ENCODE measurements around the gene CDH23. TPM values are rescaled to one million over a fixed set of nuclear protein-coding genes. Genes with fewer than 3 reads are reported as not detected.

Gene CDH23
- total RNA-seq, 8 experiments from 2014 or later = 1.6 to 81.3 (median 3.3) TPM

DNA sequence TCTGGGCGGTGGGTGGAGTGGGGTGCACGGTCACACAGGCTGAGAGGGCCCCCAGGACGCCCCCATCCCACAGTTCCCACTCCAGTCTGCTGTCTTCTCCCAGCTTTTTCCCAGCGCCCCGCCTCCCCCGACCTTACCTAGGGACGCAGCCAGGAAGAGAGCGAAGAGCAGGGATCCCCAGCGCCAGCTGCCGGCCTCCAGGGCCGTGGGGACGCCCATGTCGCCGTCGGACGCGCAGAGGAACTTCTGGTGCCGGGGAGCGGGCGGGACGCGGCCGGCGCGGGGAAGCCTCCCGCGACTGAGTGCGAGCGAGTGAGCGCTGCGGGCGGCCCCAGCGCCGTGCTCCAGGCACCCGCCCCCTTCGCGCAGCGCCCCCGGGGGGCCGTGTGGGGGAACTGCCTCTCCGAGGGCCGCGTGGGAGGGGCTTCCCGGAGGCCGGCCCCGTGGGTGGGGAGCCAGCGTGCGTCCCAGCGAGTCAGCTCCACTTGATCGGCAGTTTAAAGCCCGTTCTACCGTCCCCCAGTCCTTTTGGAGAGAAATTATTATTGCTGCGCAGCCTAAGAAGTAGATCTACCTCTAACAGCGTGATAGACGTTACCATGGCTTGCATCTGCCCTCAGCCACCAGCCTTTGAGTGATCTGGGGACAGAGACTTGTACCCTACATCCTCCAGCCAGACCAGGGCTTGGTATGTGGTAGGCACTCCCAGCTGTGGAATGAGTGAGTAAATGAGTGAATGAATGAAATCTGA lies 376.7 kb downstream of the CDH23 start, which contains the start of gene VSIR:
Gene VSIR (minus strand): TSS at position 300 of the 751 bp plus-strand sequence. CDS start 81 bp downstream, at position 219.
- in situ Hi-C loops (cut with MboI; ENCODE audit: low pct_unique_long_range_greater_than_20kb in 2 of 9, low sequenced_read_pairs in 9 of 9, unreplicated experiment in 9 of 9) = no loop called here
- H3K4me3 ChIP-seq = peak within 1 kb of the TSS; percentile 5 to 28 (median 26)
- 0 to 20% (median 8%) methylated on average over 1 to 4 of the region's 55 CpGs; no CpG with 5 or more reads in 6 of the 10 experiments for WGBS, 10 experiments
- no peak within 1 kb of the TSS for H3K27ac ChIP-seq
- peaks cover 4 to 7% of the 10 kb centered on the region in 2 donors for H3K4me1 ChIP-seq (replicated peaks in 1 of 2)
- peak; percentile 77 to 94 (median 88) for ATAC-seq (replicated peaks in 6 of 8)

- ATAC-seq (replicated peaks in 6 of 8) = no peak
- in situ Hi-C loops (cut with MboI; ENCODE audit: low pct_unique_long_range_greater_than_20kb in 2 of 9, low sequenced_read_pairs in 9 of 9, unreplicated experiment in 9 of 9) = no loop called here
- H3K4me1 ChIP-seq (replicated peaks in 1 of 2) = peaks cover 4 to 7% of the 10 kb centered on the region in 2 donors
- no peak overlapping the region for H3K4me3 ChIP-seq
- no peak overlapping the region for H3K27ac ChIP-seq
- WGBS, 10 experiments = 0 to 100% (median 66%) methylated on average over 1 to 2 of the region's 3 CpGs; no CpG with 5 or more reads in 7 of the 10 experiments
Observed at GRCh38 chr10:71774916-71775702, 378.4 kb downstream of the CDH23 start.

DNA sequence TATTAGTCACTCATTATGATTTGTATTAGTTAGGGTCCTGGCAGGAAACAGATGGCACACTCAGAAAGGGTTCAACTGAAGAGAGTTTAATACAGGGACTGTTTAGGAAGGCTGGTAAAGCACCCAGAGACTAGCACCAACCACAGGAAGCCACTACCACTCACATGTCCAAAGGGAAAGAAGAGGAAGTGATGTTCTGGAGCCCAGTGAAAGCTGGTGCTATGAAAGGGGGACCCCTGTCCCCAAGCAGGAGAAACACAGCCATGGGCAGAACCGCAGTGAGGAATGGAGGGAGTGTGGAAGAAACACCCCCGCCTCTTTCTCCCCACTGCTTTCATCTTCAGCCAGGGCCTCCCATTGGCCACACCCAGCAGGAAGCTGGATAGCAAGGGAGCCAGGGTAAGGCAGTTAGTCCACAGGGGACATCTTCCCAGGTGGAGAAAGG lies 379.8 kb downstream of the CDH23 start:
- Histone ChIP-seq H3K27ac (no peak overlapping the region), H3K4me1 (replicated peaks in 1 of 2) (peaks cover 4 to 7% of the 10 kb centered on the region in 2 donors), H3K4me3 (no peak overlapping the region)
- 80 to 100% (median 100%) methylated on average over 1 of the region's 2 CpGs; no CpG with 5 or more reads in 7 of the 10 experiments for whole genome bisulfite sequencing, 10 experiments
- ATAC-seq (replicated peaks in 6 of 8) = no peak
- in situ Hi-C loops (cut with MboI; ENCODE audit: low pct_unique_long_range_greater_than_20kb in 2 of 9, low sequenced_read_pairs in 9 of 9, unreplicated experiment in 9 of 9) = no loop called here

DNA sequence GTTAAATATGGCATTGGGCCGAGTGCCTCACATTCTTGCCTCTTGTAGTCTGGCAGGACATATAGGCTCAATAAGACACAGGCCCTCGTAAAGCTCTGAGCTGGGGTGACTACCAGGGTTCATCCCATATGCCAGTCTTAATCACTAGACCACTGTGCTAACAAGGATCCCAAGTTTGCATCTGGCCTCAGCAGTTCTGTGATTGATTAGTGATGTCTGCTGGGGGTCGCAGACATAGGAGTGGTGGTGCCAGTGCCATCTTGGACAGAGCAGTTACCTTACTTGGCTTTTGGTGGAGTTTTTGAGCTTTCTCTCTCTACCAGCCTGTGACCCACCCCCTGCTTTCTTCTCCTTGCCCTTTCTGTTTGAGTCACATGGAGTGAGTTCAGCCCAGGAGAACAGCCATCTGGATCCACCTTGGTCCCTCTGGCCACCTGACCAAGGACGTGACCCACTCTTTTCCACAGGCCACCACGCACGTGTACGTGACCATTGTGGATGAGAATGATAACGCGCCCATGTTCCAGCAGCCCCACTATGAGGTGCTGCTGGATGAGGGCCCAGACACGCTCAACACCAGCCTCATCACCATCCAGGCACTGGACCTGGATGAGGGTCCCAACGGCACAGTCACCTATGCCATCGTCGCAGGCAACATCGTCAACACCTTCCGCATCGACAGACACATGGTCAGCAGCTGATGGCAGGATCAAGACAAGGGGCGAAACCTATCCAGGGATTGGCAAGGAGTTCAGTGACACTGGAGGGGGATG lies 380.7 kb downstream of the CDH23 start:
- Histone ChIP-seq H3K27ac (no peak overlapping the region), H3K4me1 (replicated peaks in 1 of 2) (peaks cover 4 to 14% of the 10 kb centered on the region in 2 donors), H3K4me3 (no peak overlapping the region)
- 43 to 96% (median 67%) methylated on average over 1 to 11 of the region's 17 CpGs; no CpG with 5 or more reads in 2 of the 10 experiments for WGBS, 10 experiments
- ATAC-seq (replicated peaks in 6 of 8) = no peak
- in situ Hi-C loops (cut with MboI; ENCODE audit: low pct_unique_long_range_greater_than_20kb in 2 of 9, low sequenced_read_pairs in 9 of 9, unreplicated experiment in 9 of 9) = no loop called here

GRCh38 chr10:71778071-71778825 lies 381.5 kb downstream of the CDH23 start:
- no peak for ATAC-seq (replicated peaks in 6 of 8)
- peaks cover 4 to 17% of the 10 kb centered on the region in 2 donors for H3K4me1 ChIP-seq (replicated peaks in 1 of 2)
- H3K27ac ChIP-seq = no peak overlapping the region
- no peak overlapping the region for H3K4me3 ChIP-seq
- in situ Hi-C loops (cut with MboI; ENCODE audit: low pct_unique_long_range_greater_than_20kb in 2 of 9, low sequenced_read_pairs in 9 of 9, unreplicated experiment in 9 of 9) = no loop called here
- WGBS, 10 experiments = 63 to 100% (median 80%) methylated on average over 1 to 8 of the region's 11 CpGs; no CpG with 5 or more reads in 2 of the 10 experiments

DNA sequence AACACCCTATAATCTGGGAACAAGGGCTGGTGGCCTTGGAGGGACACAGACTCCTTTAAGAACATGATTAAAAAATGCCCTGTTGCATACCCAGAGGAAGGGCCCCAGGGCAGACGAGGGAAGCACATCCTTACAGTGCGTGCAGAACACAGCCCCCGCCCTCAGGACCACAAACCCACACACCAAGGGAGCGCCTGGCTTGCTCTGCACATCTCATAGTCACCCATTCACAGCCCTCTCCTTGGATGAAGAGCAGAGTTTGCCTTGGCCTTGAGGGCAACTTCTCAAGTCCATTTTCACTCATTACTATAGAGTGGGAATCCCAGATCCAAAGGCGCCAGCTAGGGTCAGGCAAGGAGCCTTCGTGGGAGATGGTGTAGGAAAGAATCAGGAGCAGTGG lies 382.9 kb downstream of the CDH23 start:
- no peak overlapping the region for H3K4me3 ChIP-seq
- 80 to 89% (median 80%) methylated on average over 1 to 4 of the region's 6 CpGs; no CpG with 5 or more reads in 6 of the 10 experiments for WGBS, 10 experiments
- in situ Hi-C loops (cut with MboI; ENCODE audit: low pct_unique_long_range_greater_than_20kb in 2 of 9, low sequenced_read_pairs in 9 of 9, unreplicated experiment in 9 of 9) = no loop called here
- peaks cover 0 to 10% of the 10 kb centered on the region in 2 donors for H3K4me1 ChIP-seq (replicated peaks in 1 of 2)
- ATAC-seq (replicated peaks in 6 of 8) = no peak
- no peak overlapping the region for H3K27ac ChIP-seq

- in situ Hi-C loops (cut with MboI; ENCODE audit: low pct_unique_long_range_greater_than_20kb in 2 of 9, low sequenced_read_pairs in 9 of 9, unreplicated experiment in 9 of 9) = no loop called here
- 63 to 100% (median 85%) methylated on average over 2 to 7 of the region's 7 CpGs; no CpG with 5 or more reads in 1 of the 10 experiments for WGBS, 10 experiments
- no peak overlapping the region for H3K27ac ChIP-seq
- peaks cover 0 to 10% of the 10 kb centered on the region in 2 donors for H3K4me1 ChIP-seq (replicated peaks in 1 of 2)
- no peak for ATAC-seq (replicated peaks in 6 of 8)
- no peak overlapping the region for H3K4me3 ChIP-seq
Observed at GRCh38 chr10:71780156-71780555, 383.4 kb downstream of the CDH23 start.

- in situ Hi-C loops (cut with MboI; ENCODE audit: low pct_unique_long_range_greater_than_20kb in 2 of 9, low sequenced_read_pairs in 9 of 9, unreplicated experiment in 9 of 9) = no loop called here
- Histone ChIP-seq H3K27ac (no peak overlapping the region), H3K4me1 (replicated peaks in 1 of 2) (peaks cover 0 to 10% of the 10 kb centered on the region in 2 donors), H3K4me3 (no peak overlapping the region)
- peak in 1 of 8 experiments; percentile 30 for ATAC-seq (replicated peaks in 6 of 8)
- 55 to 100% (median 88%) methylated on average over 1 to 7 of the region's 9 CpGs; no CpG with 5 or more reads in 2 of the 10 experiments for WGBS, 10 experiments
Observed at GRCh38 chr10:71780719-71781118, 384.0 kb downstream of the CDH23 start.

DNA sequence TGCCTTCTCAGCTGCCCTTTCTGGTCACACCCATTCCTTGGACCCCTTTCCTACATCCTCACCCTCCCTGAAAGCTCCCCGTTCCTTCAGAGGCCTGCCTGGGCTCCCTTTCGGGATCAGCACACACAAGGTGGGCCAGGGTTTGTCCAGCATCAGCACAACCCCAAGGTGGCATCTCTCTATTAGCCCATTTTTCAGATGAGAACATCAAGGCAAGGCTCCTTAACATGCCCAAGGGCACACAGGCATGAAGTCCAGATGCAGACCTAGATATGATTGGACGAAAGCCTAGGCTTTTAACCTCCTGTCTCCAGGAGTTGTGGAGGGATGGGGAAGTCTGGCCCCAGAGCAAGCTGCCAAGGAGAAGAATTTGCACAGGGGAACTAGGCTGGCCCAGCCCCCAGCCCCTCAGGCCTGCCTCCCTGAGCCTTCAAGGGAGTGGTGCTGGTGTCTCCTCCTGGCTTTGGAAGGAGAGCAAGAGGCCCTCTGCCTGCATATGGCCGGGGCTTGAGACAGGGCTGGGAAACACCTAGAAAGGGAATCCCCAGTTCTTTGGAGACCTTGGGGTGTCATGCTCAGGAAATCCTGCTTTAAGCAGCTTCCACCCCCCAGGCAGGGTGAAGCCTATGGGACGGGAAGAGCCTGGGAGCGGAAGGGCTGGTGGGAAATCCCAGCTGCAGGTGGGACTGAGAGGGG lies 385.6 kb downstream of the CDH23 start:
- Histone ChIP-seq H3K4me1 (replicated peaks in 1 of 2) (peaks cover 0 to 10% of the 10 kb centered on the region in 2 donors), H3K27ac (peak overlapping the region in 1 of 2 donors; percentile 11), H3K4me3 (no peak overlapping the region)
- WGBS, 10 experiments = 40 to 100% (median 75%) methylated on average over 1 to 5 of the region's 6 CpGs; no CpG with 5 or more reads in 6 of the 10 experiments
- peak in 3 of 8 experiments; percentile 52 to 74 (median 74) for ATAC-seq (replicated peaks in 6 of 8)
- in situ Hi-C loops (cut with MboI; ENCODE audit: low pct_unique_long_range_greater_than_20kb in 2 of 9, low sequenced_read_pairs in 9 of 9, unreplicated experiment in 9 of 9) = no loop called here

DNA sequence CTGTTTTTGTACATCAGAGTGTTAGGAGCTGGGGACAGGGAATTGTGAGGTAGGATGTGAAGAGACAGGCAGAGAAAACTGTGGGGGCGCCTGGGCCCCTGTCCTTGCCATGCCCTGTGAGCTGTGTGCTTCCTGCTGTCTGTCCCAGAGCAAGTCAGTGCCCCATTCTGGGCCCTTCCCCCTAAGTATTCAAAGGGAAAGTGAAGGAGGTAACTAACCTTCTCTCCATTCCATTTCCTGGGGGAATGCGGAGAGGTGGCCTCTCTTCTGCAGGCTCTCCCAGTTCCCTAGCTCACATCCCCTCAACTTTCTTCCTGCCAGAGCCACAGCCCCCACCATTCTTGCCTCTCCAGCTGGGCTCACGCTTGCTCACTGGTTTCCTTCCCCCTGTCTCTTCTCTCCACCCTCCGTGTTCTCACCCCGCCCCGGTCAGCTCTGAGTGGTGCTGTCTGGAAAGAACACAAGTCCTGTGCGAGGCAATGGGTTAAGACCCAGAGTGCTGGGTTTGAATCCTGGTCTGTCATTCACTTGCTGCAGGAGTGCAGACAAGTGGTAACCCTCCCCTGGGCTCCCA lies 386.3 kb downstream of the CDH23 start:
- in situ Hi-C loops (cut with MboI; ENCODE audit: low pct_unique_long_range_greater_than_20kb in 2 of 9, low sequenced_read_pairs in 9 of 9, unreplicated experiment in 9 of 9) = no loop called here
- peak in 3 of 8 experiments; percentile 36 to 74 (median 62) for ATAC-seq (replicated peaks in 6 of 8)

GRCh38 chr10:71783917-71784678 lies 387.4 kb downstream of the CDH23 start:
- 62 to 100% (median 80%) methylated on average over 1 to 6 of the region's 17 CpGs; no CpG with 5 or more reads in 5 of the 10 experiments for WGBS, 10 experiments
- H3K4me1 ChIP-seq (replicated peaks in 1 of 2) = peaks cover 0 to 10% of the 10 kb centered on the region in 2 donors
- no peak for ATAC-seq (replicated peaks in 6 of 8)
- H3K4me3 ChIP-seq = no peak overlapping the region
- no peak overlapping the region for H3K27ac ChIP-seq
- in situ Hi-C loops (cut with MboI; ENCODE audit: low pct_unique_long_range_greater_than_20kb in 2 of 9, low sequenced_read_pairs in 9 of 9, unreplicated experiment in 9 of 9) = no loop called here

More for the DNA sequence above, 386.3 kb downstream of the CDH23 start:
- H3K4me3 ChIP-seq = no peak overlapping the region
- H3K4me1 ChIP-seq (replicated peaks in 1 of 2) = peaks cover 0 to 10% of the 10 kb centered on the region in 2 donors
- H3K27ac ChIP-seq = no peak overlapping the region
- 0 to 65% (median 46%) methylated on average over 1 to 6 of the region's 7 CpGs; no CpG with 5 or more reads in 2 of the 10 experiments for WGBS, 10 experiments

All from motor neuron (in vitro differentiated cells).